ENCODE data around the gene GGA2.

Gene GGA2, protein sequence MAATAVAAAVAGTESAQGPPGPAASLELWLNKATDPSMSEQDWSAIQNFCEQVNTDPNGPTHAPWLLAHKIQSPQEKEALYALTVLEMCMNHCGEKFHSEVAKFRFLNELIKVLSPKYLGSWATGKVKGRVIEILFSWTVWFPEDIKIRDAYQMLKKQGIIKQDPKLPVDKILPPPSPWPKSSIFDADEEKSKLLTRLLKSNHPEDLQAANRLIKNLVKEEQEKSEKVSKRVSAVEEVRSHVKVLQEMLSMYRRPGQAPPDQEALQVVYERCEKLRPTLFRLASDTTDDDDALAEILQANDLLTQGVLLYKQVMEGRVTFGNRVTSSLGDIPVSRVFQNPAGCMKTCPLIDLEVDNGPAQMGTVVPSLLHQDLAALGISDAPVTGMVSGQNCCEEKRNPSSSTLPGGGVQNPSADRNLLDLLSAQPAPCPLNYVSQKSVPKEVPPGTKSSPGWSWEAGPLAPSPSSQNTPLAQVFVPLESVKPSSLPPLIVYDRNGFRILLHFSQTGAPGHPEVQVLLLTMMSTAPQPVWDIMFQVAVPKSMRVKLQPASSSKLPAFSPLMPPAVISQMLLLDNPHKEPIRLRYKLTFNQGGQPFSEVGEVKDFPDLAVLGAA

DNA sequence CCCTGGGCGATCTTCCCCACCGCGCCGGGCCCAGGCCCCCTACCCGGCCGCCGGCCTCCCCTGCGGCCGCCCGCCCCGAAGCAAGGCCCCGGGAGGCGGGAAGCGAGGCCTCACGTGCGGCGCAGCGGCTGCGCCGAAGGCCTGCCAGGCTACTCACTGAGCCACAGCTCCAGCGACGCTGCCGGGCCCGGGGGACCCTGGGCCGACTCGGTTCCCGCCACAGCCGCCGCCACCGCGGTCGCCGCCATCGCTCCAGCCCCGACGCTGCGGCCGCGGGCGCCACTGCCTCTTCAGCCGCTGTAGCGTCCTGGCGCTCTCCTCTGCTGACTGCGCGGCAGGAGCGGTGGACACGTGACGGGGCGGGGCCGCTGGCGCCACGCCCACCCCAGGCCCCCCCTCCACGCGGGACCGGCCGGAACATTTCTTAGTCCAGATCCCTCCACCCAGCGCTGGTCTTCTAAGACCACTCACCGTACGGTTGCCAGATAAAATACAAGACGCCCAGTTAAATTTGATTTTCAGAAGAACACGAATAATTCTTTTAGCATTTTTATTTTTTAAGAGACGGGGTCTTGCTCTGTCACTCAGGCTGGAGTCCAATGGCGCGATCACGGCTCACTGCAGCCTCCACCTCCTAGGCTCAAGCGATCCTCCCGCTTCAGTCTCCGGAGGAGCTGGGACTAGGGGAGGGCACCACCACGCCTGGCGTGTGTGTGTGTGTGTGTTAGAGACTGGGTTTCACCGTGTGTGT is at the start of gene GGA2:
TSS of gene GGA2 (minus strand) at position 331 of the 751 bp plus-strand sequence. CDS start at position 248, 83 bp downstream.
- peak within 1 kb of the TSS; percentile 89 to 97 (median 96) for H3K4me2 ChIP-seq
- H3K27ac ChIP-seq: peak within 1 kb of the TSS; percentile 78 to 99 (median 94)
- peaks cover 42 to 45% (median 44%) of the 10 kb centered on the region in 11 experiments for H4K20me1 ChIP-seq
- peaks cover 0 to 38% (median 21%) of the 10 kb centered on the region in 11 experiments; a peak in 14 of 22 replicates for H3K36me3 ChIP-seq
- no peaks in the 10 kb centered on the region for H3K27me3 ChIP-seq
- no peaks in the 10 kb centered on the region for H3K9me3 ChIP-seq (replicated peaks in 1 of 11)
- TF ChIP-seq Cebpa-rat (IDR thresholded peaks at IDR 0.05): no peak
- H3K4me1 ChIP-seq: peaks cover 48 to 68% (median 59%) of the 10 kb centered on the region in 10 experiments
- H3K9ac ChIP-seq: peak within 1 kb of the TSS; percentile 89 to 99 (median 96)
- peak within 1 kb of the TSS; percentile 78 to 92 (median 88) for H3K4me3 ChIP-seq

DNA sequence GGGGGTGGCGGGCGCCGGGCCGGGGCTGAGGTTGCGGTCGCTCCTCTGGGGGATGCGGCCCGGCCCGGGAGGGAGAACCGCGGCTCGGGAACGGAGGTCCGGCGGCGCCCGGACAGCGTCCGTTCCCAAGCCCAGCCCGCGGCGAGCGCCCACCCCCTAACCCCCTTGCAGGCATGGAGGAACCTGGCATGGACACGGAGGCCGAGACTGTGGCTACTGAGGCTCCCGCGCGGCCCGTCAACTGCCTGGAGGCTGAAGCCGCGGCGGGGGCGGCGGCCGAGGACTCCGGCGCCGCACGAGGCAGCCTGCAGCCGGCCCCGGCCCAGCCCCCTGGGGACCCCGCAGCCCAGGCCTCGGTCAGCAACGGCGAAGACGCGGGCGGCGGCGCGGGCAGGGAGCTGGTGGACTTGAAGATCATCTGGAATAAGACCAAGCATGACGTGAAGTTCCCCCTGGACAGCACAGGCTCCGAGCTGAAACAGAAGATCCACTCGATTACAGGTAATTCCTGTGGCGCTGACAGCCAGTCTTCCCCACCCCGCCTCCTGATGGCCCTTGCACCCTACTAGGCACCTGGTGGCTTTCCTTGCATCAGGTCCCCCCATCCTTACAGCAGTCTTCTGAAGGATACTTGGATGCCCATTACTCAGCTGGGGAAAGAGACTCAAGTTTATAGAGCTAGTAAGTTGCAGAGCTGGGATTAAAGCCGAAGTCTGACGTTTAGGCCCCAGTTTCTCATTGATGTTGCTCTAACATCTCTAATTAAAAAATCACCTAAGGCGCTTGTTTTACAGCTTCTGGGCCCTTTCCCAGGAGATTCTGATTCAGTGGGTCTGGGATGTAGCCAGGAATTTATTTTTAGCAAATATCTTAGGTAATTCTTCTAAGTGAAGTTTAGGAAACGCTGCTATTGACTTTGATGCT is 47.7 kb upstream of the GGA2 start:
- peak overlapping the region; percentile 87 to 98 (median 95) for H3K9ac ChIP-seq
- peak overlapping the region; percentile 63 to 96 (median 91) for H3K27ac ChIP-seq
- H3K27me3 ChIP-seq: no peaks in the 10 kb centered on the region
- peaks cover 0 to 4% (median 0%) of the 10 kb centered on the region in 11 experiments; a peak in 1 of 22 replicates for H3K9me3 ChIP-seq (replicated peaks in 1 of 11)
- peaks cover 33 to 52% (median 45%) of the 10 kb centered on the region in 11 experiments for H3K36me3 ChIP-seq
- TF ChIP-seq Cebpa-rat (IDR thresholded peaks at IDR 0.05): no peak
- H3K4me2 ChIP-seq: peak overlapping the region; percentile 73 to 97 (median 94)
- peaks cover 25 to 49% (median 28%) of the 10 kb centered on the region in 10 experiments for H3K4me1 ChIP-seq
- peak overlapping the region; percentile 80 to 99 (median 94) for H3K4me3 ChIP-seq
- H4K20me1 ChIP-seq: peaks cover 0 to 52% (median 14%) of the 10 kb centered on the region in 11 experiments; a peak in 10 of 22 replicates

DNA sequence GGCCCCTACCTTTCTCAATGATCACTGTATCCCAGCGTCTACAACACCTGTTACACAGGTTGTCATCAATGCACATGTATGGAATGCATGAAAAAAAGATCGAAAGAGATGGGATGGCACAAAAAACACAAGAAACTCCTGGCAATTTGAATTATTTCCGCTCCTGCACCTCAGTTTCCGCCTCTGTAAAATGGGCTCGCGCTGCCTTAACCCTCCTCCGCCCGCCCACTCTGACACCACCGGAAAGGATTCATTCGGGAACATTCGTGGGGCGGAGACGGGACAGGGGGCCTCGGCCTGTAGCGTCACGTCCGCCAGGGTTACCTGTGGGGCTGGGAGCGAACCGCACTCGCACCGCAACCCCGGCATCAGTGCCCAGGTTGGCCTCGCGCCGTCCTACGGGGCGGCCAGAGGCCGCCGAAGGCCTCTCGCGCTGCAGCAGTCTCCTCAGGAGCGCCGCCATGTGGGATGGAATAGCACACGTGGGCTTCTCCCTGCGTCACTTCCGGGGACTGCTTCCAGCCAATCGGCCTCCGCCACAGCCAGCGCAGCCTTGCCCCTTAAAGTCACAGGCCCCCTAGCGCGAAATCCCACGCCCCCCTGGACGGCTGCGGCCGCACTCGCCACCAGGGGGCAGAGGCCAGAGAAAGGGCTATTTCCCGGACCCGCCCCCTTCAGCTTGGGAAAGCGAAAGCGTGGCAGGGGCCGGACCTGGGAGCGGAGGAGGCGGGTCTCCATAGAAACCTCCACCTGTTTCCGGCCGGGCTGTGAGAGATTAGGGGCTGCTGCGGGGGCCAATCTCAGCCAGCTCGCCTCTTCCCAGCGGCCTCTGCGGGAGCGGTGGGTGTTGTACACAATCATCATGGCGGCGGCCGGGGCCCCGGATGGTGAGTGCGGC is 46.8 kb upstream of the GGA2 start, which contains the start of the genes EARS2 and UBFD1:
TSS of gene EARS2 (minus strand) at position 470 of the 898 bp plus-strand sequence. CDS start at position 463, 7 bp downstream.
TSS of gene UBFD1 (plus strand) at position 847 of the 898 bp plus-strand sequence. CDS start at position 863, 16 bp downstream.
- Histone ChIP-seq H3K27me3 (no peaks in the 10 kb centered on the region), H3K4me3 (peak within 1 kb of the TSS; percentile 80 to 99 (median 94)), H3K9me3 (replicated peaks in 1 of 11) (peaks cover 0 to 4% (median 0%) of the 10 kb centered on the region in 11 experiments; a peak in 1 of 22 replicates), H3K27ac (peak within 1 kb of the TSS; percentile 63 to 96 (median 91)), H3K4me2 (peak within 1 kb of the TSS; percentile 73 to 97 (median 94)), H3K36me3 (peaks cover 31 to 52% (median 44%) of the 10 kb centered on the region in 11 experiments), H3K4me1 (peaks cover 25 to 49% (median 28%) of the 10 kb centered on the region in 10 experiments), H4K20me1 (peaks cover 0 to 43% (median 11%) of the 10 kb centered on the region in 11 experiments; a peak in 9 of 22 replicates), H3K9ac (peak within 1 kb of the TSS; percentile 87 to 98 (median 95))
- TF ChIP-seq Cebpa-rat (IDR thresholded peaks at IDR 0.05): no peak

DNA sequence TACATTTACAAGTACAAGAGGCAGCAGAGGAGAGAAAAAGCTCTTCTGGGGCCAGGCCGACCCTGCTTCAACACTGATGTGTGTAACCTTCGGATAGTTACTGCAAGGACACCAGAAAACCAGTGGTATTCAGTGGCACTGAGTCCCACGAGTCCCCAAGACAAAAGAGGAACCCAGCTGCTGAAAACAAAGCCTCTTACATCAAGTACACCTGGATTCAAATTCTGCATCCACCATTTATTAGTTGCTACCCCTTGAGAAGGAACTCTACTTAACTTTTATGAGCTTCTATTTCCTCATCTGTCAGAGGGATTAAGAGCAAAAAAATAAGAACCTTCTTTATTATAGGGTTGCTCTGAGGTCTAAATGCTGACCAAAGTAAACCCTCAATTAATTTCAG is 44.2 kb upstream of the GGA2 start:
- Histone ChIP-seq H3K4me2 (no peak overlapping the region), H3K36me3 (peaks cover 36 to 52% (median 44%) of the 10 kb centered on the region in 11 experiments), H3K9ac (peak overlapping the region in 1 of 11 experiments; percentile 10; a peak in 3 of 22 replicates), H4K20me1 (peaks cover 0 to 17% (median under 1%) of the 10 kb centered on the region in 11 experiments; a peak in 5 of 22 replicates), H3K4me3 (no peak overlapping the region), H3K27me3 (no peaks in the 10 kb centered on the region), H3K9me3 (replicated peaks in 1 of 11) (peaks cover 0 to 4% (median 0%) of the 10 kb centered on the region in 11 experiments; a peak in 1 of 22 replicates), H3K27ac (no peak overlapping the region), H3K4me1 (peaks cover 22 to 29% (median 24%) of the 10 kb centered on the region in 10 experiments)
- TF ChIP-seq Cebpa-rat (IDR thresholded peaks at IDR 0.05): no peak

DNA sequence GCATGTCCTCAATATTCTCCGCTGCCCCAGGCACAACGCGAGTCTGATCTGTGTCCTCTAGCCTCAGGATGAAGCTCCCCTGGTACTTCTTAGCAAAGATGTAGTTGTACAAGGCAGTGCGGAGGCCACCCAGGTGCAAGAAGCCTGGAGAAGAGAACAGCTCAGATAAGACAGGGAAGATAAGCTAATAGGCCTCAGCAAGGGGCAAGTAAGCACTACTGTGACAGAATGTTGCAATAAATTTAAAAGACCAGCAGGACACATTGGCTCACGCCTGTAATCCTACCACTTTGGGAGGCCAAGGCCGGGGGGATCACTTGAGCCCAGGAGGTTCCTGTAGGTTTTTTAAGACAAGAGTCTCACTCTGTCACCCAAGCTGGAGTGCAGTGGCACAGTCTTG is 41.9 kb upstream of the GGA2 start:
- Histone ChIP-seq H3K9me3 (replicated peaks in 1 of 11) (peaks cover 0 to 4% (median 0%) of the 10 kb centered on the region in 11 experiments; a peak in 1 of 22 replicates), H3K9ac (no peak overlapping the region; a peak in 1 of 22 replicates), H3K27me3 (no peaks in the 10 kb centered on the region), H3K4me3 (no peak overlapping the region), H3K4me1 (peaks cover 8 to 15% (median 11%) of the 10 kb centered on the region in 10 experiments; a peak in 18 of 20 replicates), H4K20me1 (peaks cover 0 to 14% (median 0%) of the 10 kb centered on the region in 11 experiments; a peak in 1 of 22 replicates), H3K4me2 (no peak overlapping the region), H3K36me3 (peaks cover 47 to 65% (median 58%) of the 10 kb centered on the region in 11 experiments), H3K27ac (no peak overlapping the region)
- no peak for TF ChIP-seq Cebpa-rat (IDR thresholded peaks at IDR 0.05)

- no peak for TF ChIP-seq Cebpa-rat (IDR thresholded peaks at IDR 0.05)
- no peak overlapping the region for H3K9ac ChIP-seq
These were observed 39.6 kb upstream of the GGA2 start for GRCh38 chr16:23549938-23550337.

More at GRCh38 chr16:23549938-23550337, 39.6 kb upstream of the GGA2 start:
- Histone ChIP-seq H4K20me1 (peaks cover 0 to 14% (median 0%) of the 10 kb centered on the region in 11 experiments; a peak in 1 of 22 replicates), H3K27me3 (no peaks in the 10 kb centered on the region), H3K4me1 (0 out of 20 replicates have a peak, but pooled peaks cover 0 to under 1% (median 0%) of the 10 kb centered on the region in 10 experiments), H3K36me3 (peaks cover 70 to 88% (median 80%) of the 10 kb centered on the region in 11 experiments), H3K9me3 (replicated peaks in 1 of 11) (no peaks in the 10 kb centered on the region), H3K4me2 (no peak overlapping the region), H3K4me3 (no peak overlapping the region), H3K27ac (no peak overlapping the region)
